ENCODE results near the gene RBM18. TPM values are rescaled to one million over a fixed set of nuclear protein-coding genes. Genes with fewer than 3 reads are reported as not detected.

RBM18 gene
- total and polyA plus RNA-seq, 8 donors = 17.8 to 38.7 (median 28.7) TPM

GRCh38 chr9:122193651-122194050, 71.0 kb downstream of the RBM18 start:
- Histone ChIP-seq H3K4me1 (no peaks in the 10 kb centered on the region), H3K27me3 (peaks cover 0 to 9% of the 10 kb centered on the region in 2 donors), H3K27ac (no peak overlapping the region), H3K9me3 (no peaks in the 10 kb centered on the region), H3K4me3 (no peak overlapping the region), H3K36me3 (no peaks in the 10 kb centered on the region)
- DNase-seq (no peak), ATAC-seq (no peak)
- TF ChIP-seq CTCF (IDR thresholded peaks at IDR 0.05) = no peak
- intact Hi-C loops (cut with DNase I) = no loop called here

- intact Hi-C loops (cut with DNase I) = no loop called here
- no peak overlapping the region for H3K4me3 ChIP-seq
- DNase-seq (no peak), ATAC-seq (no peak)
- no peaks in the 10 kb centered on the region for H3K9me3 ChIP-seq
- H3K27ac ChIP-seq = no peak overlapping the region
- TF ChIP-seq CTCF (IDR thresholded peaks at IDR 0.05) = no peak
- H3K27me3 ChIP-seq = peaks cover 0 to 9% of the 10 kb centered on the region in 2 donors
- no peaks in the 10 kb centered on the region for H3K4me1 ChIP-seq
- H3K36me3 ChIP-seq = no peaks in the 10 kb centered on the region
Measured at GRCh38 chr9:122192914-122193525, 71.6 kb downstream of the RBM18 start.

GRCh38 chr9:122192261-122192875, 72.3 kb downstream of the RBM18 start:
- Histone ChIP-seq H3K4me1 (no peaks in the 10 kb centered on the region), H3K4me3 (no peak overlapping the region), H3K9me3 (no peaks in the 10 kb centered on the region), H3K27ac (no peak overlapping the region), H3K27me3 (peaks cover 0 to 3% of the 10 kb centered on the region in 2 donors), H3K36me3 (no peaks in the 10 kb centered on the region)
- DNase-seq = no peak
- intact Hi-C loops (cut with DNase I) = no loop called here
- ATAC-seq = peak; percentile 34
- no peak for TF ChIP-seq CTCF (IDR thresholded peaks at IDR 0.05)

- Histone ChIP-seq H3K4me1 (no peaks in the 10 kb centered on the region), H3K9me3 (no peaks in the 10 kb centered on the region), H3K4me3 (no peak overlapping the region), H3K36me3 (no peaks in the 10 kb centered on the region), H3K27ac (no peak overlapping the region), H3K27me3 (no peaks in the 10 kb centered on the region)
- intact Hi-C loops (cut with DNase I) = no loop called here
- DNase-seq (no peak), ATAC-seq (no peak)
- no peak for TF ChIP-seq CTCF (IDR thresholded peaks at IDR 0.05)
Measured at GRCh38 chr9:122191584-122191983, 73.1 kb downstream of the RBM18 start.

GRCh38 chr9:122190597-122191381, 73.9 kb downstream of the RBM18 start:
- Histone ChIP-seq H3K4me1 (no peaks in the 10 kb centered on the region), H3K27ac (no peak overlapping the region), H3K4me3 (no peak overlapping the region), H3K36me3 (no peaks in the 10 kb centered on the region), H3K9me3 (no peaks in the 10 kb centered on the region), H3K27me3 (no peaks in the 10 kb centered on the region)
- peak in 1 of 4 donors; percentile 63 for DNase-seq
- intact Hi-C loops (cut with DNase I) = no loop called here
- peak; percentile 84 for ATAC-seq
- TF ChIP-seq CTCF (IDR thresholded peaks at IDR 0.05) = no peak

Measured in left lung (tissue), 10 donors.